MM.1S (cell line): ENCODE results near the gene AMH.

Experiments
- EZH2 ChIP-seq: fragments of 300-600 bp; sonication (generic); optimal IDR thresholded peaks from 2 replicates; pipeline ENCODE3; 2017; ENCODE audit warnings: low read depth, mild to moderate bottlenecking, antibody characterized with exemption, low read length, mixed read lengths
- TF ChIP-seq, protein P1 (sequence below): fragments of 300-600 bp; sonication (generic); IDR thresholded peaks from 2 replicates; pipeline ENCODE4 v1.5.1; 2016; ENCODE audit warnings: antibody characterized with exemption, low read length, mixed read lengths

DNA sequence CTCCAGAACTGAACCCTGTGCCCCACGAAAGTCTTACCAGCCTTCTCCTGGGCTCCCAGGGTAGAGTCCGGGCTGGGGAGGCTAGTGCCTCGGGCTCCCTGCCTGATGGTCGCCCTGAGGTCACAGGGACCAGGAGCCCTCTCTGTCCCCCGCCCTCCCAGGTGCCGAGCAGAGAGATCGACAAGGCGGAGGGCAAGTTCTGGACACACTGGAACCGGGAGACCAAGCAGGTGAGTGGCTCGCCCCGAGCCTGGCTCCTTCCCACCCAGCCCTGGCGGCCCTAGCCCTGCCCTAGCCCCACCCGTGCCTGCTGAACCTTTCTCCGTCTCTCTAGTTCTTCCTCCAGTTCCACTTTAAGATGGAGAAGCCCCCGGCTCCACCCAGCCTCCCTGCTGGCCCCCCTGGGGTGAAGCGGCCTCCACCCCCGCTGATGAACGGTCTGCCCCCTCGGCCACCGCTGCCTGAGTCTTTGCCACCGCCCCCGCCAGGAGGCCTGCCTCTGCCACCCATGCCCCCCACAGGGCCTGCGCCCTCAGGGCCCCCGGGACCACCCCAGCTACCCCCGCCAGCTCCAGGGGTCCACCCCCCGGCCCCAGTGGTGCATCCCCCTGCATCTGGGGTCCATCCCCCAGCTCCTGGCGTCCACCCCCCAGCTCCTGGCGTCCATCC lies 1.6 kb upstream of the AMH start:
- TF ChIP-seq, protein P1, sequence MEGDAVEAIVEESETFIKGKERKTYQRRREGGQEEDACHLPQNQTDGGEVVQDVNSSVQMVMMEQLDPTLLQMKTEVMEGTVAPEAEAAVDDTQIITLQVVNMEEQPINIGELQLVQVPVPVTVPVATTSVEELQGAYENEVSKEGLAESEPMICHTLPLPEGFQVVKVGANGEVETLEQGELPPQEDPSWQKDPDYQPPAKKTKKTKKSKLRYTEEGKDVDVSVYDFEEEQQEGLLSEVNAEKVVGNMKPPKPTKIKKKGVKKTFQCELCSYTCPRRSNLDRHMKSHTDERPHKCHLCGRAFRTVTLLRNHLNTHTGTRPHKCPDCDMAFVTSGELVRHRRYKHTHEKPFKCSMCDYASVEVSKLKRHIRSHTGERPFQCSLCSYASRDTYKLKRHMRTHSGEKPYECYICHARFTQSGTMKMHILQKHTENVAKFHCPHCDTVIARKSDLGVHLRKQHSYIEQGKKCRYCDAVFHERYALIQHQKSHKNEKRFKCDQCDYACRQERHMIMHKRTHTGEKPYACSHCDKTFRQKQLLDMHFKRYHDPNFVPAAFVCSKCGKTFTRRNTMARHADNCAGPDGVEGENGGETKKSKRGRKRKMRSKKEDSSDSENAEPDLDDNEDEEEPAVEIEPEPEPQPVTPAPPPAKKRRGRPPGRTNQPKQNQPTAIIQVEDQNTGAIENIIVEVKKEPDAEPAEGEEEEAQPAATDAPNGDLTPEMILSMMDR, result no peak
- TF ChIP-seq EZH2, result no peak
